Measurements from ENCODE around the gene OTOA.
"Not testable (repeated sequence)": the region's sequence is repeated elsewhere in the genome, so short reads cannot be mapped to it uniquely, and the experiment has no call there.

OTOA gene

GRCh38 chr16:21674456-21674855 lies 10.7 kb downstream of the OTOA start:
- H3K9me3 ChIP-seq (ENCODE audit: control insufficient read depth, low read length); H3K4me3 ChIP-seq (ENCODE audit: extremely low read depth, insufficient read depth, low read length, poor library complexity, severe bottlenecking); H3K4me1 ChIP-seq (ENCODE audit: control insufficient read depth, insufficient read depth, low read length, poor library complexity, severe bottlenecking); H3K36me3 ChIP-seq (ENCODE audit: control insufficient read depth, insufficient read depth, low read length); H3K27ac ChIP-seq (ENCODE audit: low read depth, low read length, severe bottlenecking): not testable (repeated sequence)
- WGBS, 2 experiments (ENCODE audit: insufficient coverage in 2 of 2) = 80% methylated on average over 2 of the region's 4 CpGs; no CpG with 5 or more reads in 1 of the 2 experiments

GRCh38 chr16:21680714-21681113 lies 16.9 kb downstream of the OTOA start:
- not testable (repeated sequence) for H3K9me3 ChIP-seq (ENCODE audit: control insufficient read depth, low read length); H3K27ac ChIP-seq (ENCODE audit: low read depth, low read length, severe bottlenecking); H3K36me3 ChIP-seq (ENCODE audit: control insufficient read depth, insufficient read depth, low read length); H3K4me1 ChIP-seq (ENCODE audit: control insufficient read depth, insufficient read depth, low read length, poor library complexity, severe bottlenecking); H3K4me3 ChIP-seq (ENCODE audit: extremely low read depth, insufficient read depth, low read length, poor library complexity, severe bottlenecking)
- 92% methylated on average over 2 of the region's 5 CpGs; no CpG with 5 or more reads in 1 of the 2 experiments for WGBS, 2 experiments (ENCODE audit: insufficient coverage in 2 of 2)

GRCh38 chr16:21683184-21683583 lies 19.4 kb downstream of the OTOA start:
- Histone ChIP-seq H3K27ac (ENCODE audit: low read depth, low read length, severe bottlenecking) (no peak overlapping the region), H3K4me3 (ENCODE audit: extremely low read depth, insufficient read depth, low read length, poor library complexity, severe bottlenecking) (no peak overlapping the region), H3K36me3 (ENCODE audit: control insufficient read depth, insufficient read depth, low read length) (no peaks in the 10 kb centered on the region), H3K9me3 (ENCODE audit: control insufficient read depth, low read length) (no peaks in the 10 kb centered on the region), H3K4me1 (ENCODE audit: control insufficient read depth, insufficient read depth, low read length, poor library complexity, severe bottlenecking) (no peaks in the 10 kb centered on the region)
- 67 to 90% methylated on average over 1 to 2 of the region's 3 CpGs for WGBS, 2 experiments (ENCODE audit: insufficient coverage in 2 of 2)

GRCh38 chr16:21684199-21684598 lies 20.4 kb downstream of the OTOA start:
- H3K27ac ChIP-seq (ENCODE audit: low read depth, low read length, severe bottlenecking) = no peak overlapping the region
- WGBS, 2 experiments (ENCODE audit: insufficient coverage in 2 of 2) = 30 to 54% methylated on average over 4 to 5 of the region's 6 CpGs
- no peaks in the 10 kb centered on the region for H3K4me1 ChIP-seq (ENCODE audit: control insufficient read depth, insufficient read depth, low read length, poor library complexity, severe bottlenecking)
- H3K4me3 ChIP-seq (ENCODE audit: extremely low read depth, insufficient read depth, low read length, poor library complexity, severe bottlenecking) = no peak overlapping the region
- H3K36me3 ChIP-seq (ENCODE audit: control insufficient read depth, insufficient read depth, low read length) = no peaks in the 10 kb centered on the region
- no peaks in the 10 kb centered on the region for H3K9me3 ChIP-seq (ENCODE audit: control insufficient read depth, low read length)

- Histone ChIP-seq H3K36me3 (ENCODE audit: control insufficient read depth, insufficient read depth, low read length) (no peaks in the 10 kb centered on the region), H3K4me3 (ENCODE audit: extremely low read depth, insufficient read depth, low read length, poor library complexity, severe bottlenecking) (no peak overlapping the region), H3K9me3 (ENCODE audit: control insufficient read depth, low read length) (no peaks in the 10 kb centered on the region), H3K27ac (ENCODE audit: low read depth, low read length, severe bottlenecking) (no peak overlapping the region), H3K4me1 (ENCODE audit: control insufficient read depth, insufficient read depth, low read length, poor library complexity, severe bottlenecking) (no peaks in the 10 kb centered on the region)
- 49 to 64% methylated on average over 3 to 11 of the region's 14 CpGs for WGBS, 2 experiments (ENCODE audit: insufficient coverage in 2 of 2)
Observed at GRCh38 chr16:21685034-21685455, 21.3 kb downstream of the OTOA start.

- no peaks in the 10 kb centered on the region for H3K4me1 ChIP-seq (ENCODE audit: control insufficient read depth, insufficient read depth, low read length, poor library complexity, severe bottlenecking)
- H3K4me3 ChIP-seq (ENCODE audit: extremely low read depth, insufficient read depth, low read length, poor library complexity, severe bottlenecking) = no peak overlapping the region
- 80% methylated on average over 1 of the region's 4 CpGs; no CpG with 5 or more reads in 1 of the 2 experiments for WGBS, 2 experiments (ENCODE audit: insufficient coverage in 2 of 2)
- no peaks in the 10 kb centered on the region for H3K9me3 ChIP-seq (ENCODE audit: control insufficient read depth, low read length)
- H3K27ac ChIP-seq (ENCODE audit: low read depth, low read length, severe bottlenecking) = no peak overlapping the region
- H3K36me3 ChIP-seq (ENCODE audit: control insufficient read depth, insufficient read depth, low read length) = no peaks in the 10 kb centered on the region
Observed at GRCh38 chr16:21689107-21689506, 25.3 kb downstream of the OTOA start.

GRCh38 chr16:21690967-21691366 lies 27.2 kb downstream of the OTOA start:
- H3K4me1 ChIP-seq (ENCODE audit: control insufficient read depth, insufficient read depth, low read length, poor library complexity, severe bottlenecking); H3K27ac ChIP-seq (ENCODE audit: low read depth, low read length, severe bottlenecking); H3K36me3 ChIP-seq (ENCODE audit: control insufficient read depth, insufficient read depth, low read length); H3K4me3 ChIP-seq (ENCODE audit: extremely low read depth, insufficient read depth, low read length, poor library complexity, severe bottlenecking); H3K9me3 ChIP-seq (ENCODE audit: control insufficient read depth, low read length): not testable (repeated sequence)
- WGBS, 2 experiments (ENCODE audit: insufficient coverage in 2 of 2) = 100% methylated on average over 1 of the region's 4 CpGs; no CpG with 5 or more reads in 1 of the 2 experiments

DNA sequence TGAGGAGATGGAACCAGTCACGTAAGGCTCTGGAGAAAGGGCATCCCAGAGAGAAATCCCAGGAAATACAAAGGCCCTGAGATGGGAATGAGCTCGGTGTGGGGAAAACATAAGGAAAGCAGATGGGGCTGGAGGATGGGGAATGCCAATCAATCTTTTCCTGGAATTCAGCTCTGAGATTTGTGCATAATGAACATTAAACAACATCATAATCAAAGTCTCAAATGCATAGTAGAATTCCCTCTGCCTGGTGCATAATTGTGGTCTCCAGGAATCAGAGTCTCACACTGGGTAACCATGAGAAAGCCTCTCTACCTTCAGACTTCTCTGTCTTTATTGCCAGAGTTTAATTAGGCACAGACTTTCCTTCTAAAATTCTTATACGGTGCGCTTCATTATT lies 30.8 kb downstream of the OTOA start:
- H3K9me3 ChIP-seq (ENCODE audit: control insufficient read depth, low read length) = no peaks in the 10 kb centered on the region
- H3K36me3 ChIP-seq (ENCODE audit: control insufficient read depth, insufficient read depth, low read length) = no peaks in the 10 kb centered on the region
- H3K4me1 ChIP-seq (ENCODE audit: control insufficient read depth, insufficient read depth, low read length, poor library complexity, severe bottlenecking) = no peaks in the 10 kb centered on the region
- WGBS, 2 experiments (ENCODE audit: insufficient coverage in 2 of 2) = 82 to 100% methylated on average over 1 to 4 of the region's 4 CpGs
- no peak overlapping the region for H3K27ac ChIP-seq (ENCODE audit: low read depth, low read length, severe bottlenecking)
- no peak overlapping the region for H3K4me3 ChIP-seq (ENCODE audit: extremely low read depth, insufficient read depth, low read length, poor library complexity, severe bottlenecking)

- Histone ChIP-seq H3K36me3 (ENCODE audit: control insufficient read depth, insufficient read depth, low read length) (no peaks in the 10 kb centered on the region), H3K4me1 (ENCODE audit: control insufficient read depth, insufficient read depth, low read length, poor library complexity, severe bottlenecking) (no peaks in the 10 kb centered on the region), H3K4me3 (ENCODE audit: extremely low read depth, insufficient read depth, low read length, poor library complexity, severe bottlenecking) (no peak overlapping the region), H3K9me3 (ENCODE audit: control insufficient read depth, low read length) (no peaks in the 10 kb centered on the region), H3K27ac (ENCODE audit: low read depth, low read length, severe bottlenecking) (no peak overlapping the region)
- WGBS, 2 experiments (ENCODE audit: insufficient coverage in 2 of 2) = 82 to 100% methylated on average over 2 to 4 of the region's 5 CpGs
Observed at GRCh38 chr16:21697032-21697431, 33.3 kb downstream of the OTOA start.

DNA sequence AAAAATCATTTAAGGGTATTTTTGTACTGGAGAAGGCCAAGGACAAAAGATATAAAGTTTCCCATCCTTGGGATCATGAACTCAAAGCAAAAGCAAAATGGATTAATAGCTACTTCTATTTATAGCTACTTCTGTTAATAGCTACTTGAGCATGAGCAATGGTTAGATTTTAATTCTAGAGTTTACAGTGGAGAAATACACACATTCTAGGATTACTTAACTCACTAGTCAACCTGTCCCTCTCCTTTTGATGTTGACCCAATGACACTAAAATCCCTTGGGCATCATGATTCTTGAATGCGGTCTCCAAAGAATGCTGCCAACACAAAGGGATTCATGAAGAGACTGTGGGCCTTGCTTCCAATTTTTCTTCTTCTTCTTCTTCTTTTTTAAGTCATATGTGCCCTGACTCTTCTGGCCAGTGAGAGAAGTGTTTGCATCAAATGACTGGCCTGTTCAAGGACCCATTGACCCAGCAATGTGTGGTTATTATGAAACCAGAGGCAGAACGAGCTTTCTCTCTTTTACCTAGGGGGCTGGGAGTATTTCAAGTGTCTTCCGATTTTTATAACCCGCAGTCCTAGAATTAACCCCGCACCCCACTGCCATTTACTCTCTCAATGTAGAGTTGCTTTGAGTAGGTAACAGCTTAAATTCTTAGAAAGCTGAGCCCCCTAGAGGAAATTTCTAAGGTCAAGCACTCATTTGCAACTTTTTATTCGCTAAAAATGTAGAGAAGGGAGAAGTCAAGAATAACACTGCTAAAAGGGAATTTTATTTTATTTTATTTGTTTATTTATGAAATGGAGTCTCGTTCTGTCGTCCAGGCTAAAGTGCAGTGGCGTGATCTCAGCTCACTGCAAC lies 34.6 kb downstream of the OTOA start:
- H3K27ac ChIP-seq (ENCODE audit: low read depth, low read length, severe bottlenecking) = no peak overlapping the region
- no peaks in the 10 kb centered on the region for H3K36me3 ChIP-seq (ENCODE audit: control insufficient read depth, insufficient read depth, low read length)
- H3K9me3 ChIP-seq (ENCODE audit: control insufficient read depth, low read length) = no peaks in the 10 kb centered on the region
- no peaks in the 10 kb centered on the region for H3K4me1 ChIP-seq (ENCODE audit: control insufficient read depth, insufficient read depth, low read length, poor library complexity, severe bottlenecking)
- WGBS, 2 experiments (ENCODE audit: insufficient coverage in 2 of 2) = 88 to 93% methylated on average over 5 to 6 of the region's 9 CpGs
- no peak overlapping the region for H3K4me3 ChIP-seq (ENCODE audit: extremely low read depth, insufficient read depth, low read length, poor library complexity, severe bottlenecking)

- H3K9me3 ChIP-seq (ENCODE audit: control insufficient read depth, low read length) = no peaks in the 10 kb centered on the region
- no peak overlapping the region for H3K27ac ChIP-seq (ENCODE audit: low read depth, low read length, severe bottlenecking)
- H3K36me3 ChIP-seq (ENCODE audit: control insufficient read depth, insufficient read depth, low read length) = no peaks in the 10 kb centered on the region
- no peak overlapping the region for H3K4me3 ChIP-seq (ENCODE audit: extremely low read depth, insufficient read depth, low read length, poor library complexity, severe bottlenecking)
- H3K4me1 ChIP-seq (ENCODE audit: control insufficient read depth, insufficient read depth, low read length, poor library complexity, severe bottlenecking) = no peaks in the 10 kb centered on the region
- WGBS, 2 experiments (ENCODE audit: insufficient coverage in 2 of 2) = 44% methylated on average over 2 of the region's 2 CpGs; no CpG with 5 or more reads in 1 of the 2 experiments
Observed at GRCh38 chr16:21701271-21701670, 37.5 kb downstream of the OTOA start.
